Mammary epithelial cell (primary cell): ENCODE results near the gene HEYL.

Source experiments
- EZH2 ChIP-seq: IDR thresholded peaks from 2 replicates; pipeline ENCODE4 v1.6.1; 2012; ENCODE audit warnings: low read length, inconsistent platforms, borderline replicate concordance
- TF ChIP-seq, protein P1 (sequence below), 2 donors: IDR thresholded peaks in 1 of 2; conservative IDR thresholded peaks in 1 of 2; 2 replicates each; pipeline ENCODE4 v1.5.1; 2011 to 2012; ENCODE audit warnings: inconsistent platforms in 2 of 2, low read length in 2 of 2, mild to moderate bottlenecking in 2 of 2, control low read depth in 1 of 2, low read depth in 1 of 2; ENCODE audit not compliant: insufficient read depth in 1 of 2; ENCODE audit errors: extremely low read depth in 1 of 2

GRCh38 chr1:39633422-39633821 lies 6.0 kb downstream of the HEYL start:
- TF ChIP-seq, protein P1, sequence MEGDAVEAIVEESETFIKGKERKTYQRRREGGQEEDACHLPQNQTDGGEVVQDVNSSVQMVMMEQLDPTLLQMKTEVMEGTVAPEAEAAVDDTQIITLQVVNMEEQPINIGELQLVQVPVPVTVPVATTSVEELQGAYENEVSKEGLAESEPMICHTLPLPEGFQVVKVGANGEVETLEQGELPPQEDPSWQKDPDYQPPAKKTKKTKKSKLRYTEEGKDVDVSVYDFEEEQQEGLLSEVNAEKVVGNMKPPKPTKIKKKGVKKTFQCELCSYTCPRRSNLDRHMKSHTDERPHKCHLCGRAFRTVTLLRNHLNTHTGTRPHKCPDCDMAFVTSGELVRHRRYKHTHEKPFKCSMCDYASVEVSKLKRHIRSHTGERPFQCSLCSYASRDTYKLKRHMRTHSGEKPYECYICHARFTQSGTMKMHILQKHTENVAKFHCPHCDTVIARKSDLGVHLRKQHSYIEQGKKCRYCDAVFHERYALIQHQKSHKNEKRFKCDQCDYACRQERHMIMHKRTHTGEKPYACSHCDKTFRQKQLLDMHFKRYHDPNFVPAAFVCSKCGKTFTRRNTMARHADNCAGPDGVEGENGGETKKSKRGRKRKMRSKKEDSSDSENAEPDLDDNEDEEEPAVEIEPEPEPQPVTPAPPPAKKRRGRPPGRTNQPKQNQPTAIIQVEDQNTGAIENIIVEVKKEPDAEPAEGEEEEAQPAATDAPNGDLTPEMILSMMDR (conservative IDR thresholded peaks at IDR 0.05 in 1 of 2, IDR thresholded peaks at IDR 0.05 in 1 of 2; ENCODE audit: extremely low read depth in 1 of 2, insufficient read depth in 1 of 2, low read depth in 1 of 2, low read length in 2 of 2): no peak
- no peak for TF ChIP-seq EZH2
